NK-92 treated with Interleukin-12 subunit alpha and Interleukin-12 subunit beta, amount 100 ng/mL, for 24 hours (cell line): ENCODE results near the gene PAMR1.
"Not testable (repeated sequence)": the region's sequence is repeated elsewhere in the genome, so short reads cannot be mapped to it uniquely, and the experiment has no call there.

Source experiments
- DNase-seq: peaks from one replicate; lab custom pipeline; 2025; lab: John Stamatoyannopoulos, UW

Gene PAMR1

GRCh38 chr11:35543481-35543880 is 18.1 kb upstream of the PAMR1 start:
- no peak for DNase-seq

DNA sequence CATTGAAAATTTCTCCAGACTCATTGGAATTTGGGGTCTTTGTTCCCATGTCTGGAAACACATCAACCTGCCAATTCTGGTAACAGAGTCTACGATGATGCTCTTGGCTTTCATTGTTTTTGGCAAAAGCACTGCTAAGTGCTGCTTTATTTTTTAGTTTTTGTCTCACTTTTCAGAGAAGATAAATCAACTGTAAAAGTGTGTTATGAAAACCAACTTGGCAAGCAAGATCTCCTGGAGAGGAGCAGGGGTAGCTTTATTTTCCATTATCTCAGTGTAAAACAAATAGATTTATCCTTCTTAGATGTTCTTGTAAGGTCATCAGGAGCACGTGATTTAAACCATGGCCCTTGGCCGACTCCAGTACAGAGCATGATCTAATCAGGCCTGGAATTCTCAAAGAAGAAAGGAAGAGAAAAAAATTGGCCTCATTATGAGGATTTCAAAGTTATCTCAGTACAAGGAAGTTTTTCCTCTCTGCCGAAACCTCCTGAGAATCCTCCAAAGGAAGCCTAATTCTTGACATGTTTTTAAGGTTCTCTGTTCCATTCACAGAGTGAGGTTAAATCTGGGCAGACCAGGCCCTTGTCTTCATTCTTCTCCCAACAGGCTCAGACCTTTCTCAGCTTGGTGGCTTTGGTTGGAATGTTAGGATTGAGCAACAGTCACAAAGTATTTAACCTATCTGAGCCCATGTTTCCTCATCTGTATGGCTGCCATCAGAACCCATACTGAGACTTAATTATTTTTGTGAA is 16.4 kb upstream of the PAMR1 start:
- DNase-seq, result no peak

DNA sequence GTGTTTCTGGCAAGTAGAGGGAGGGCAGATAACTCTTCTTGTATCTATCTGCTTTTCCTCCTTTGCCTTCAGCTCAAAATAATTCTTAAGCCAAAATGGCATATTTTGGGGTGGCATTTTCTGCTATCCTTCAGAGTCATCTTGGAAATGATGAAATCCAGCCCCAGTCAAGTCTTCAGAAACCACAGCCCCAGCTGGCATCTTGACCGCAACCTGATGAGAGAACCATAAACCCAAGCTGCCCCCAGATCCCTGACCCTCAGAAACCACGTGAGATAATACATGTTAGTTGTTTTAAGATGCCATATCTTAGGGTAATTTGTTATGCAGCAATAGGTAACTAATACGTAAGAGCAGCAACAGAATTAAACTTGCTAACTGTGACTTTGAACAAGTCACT is 15.1 kb upstream of the PAMR1 start:
- no peak for DNase-seq

GRCh38 chr11:35539781-35540281 is 14.4 kb upstream of the PAMR1 start:
- no peak for DNase-seq

- DNase-seq, result no peak
Observed at GRCh38 chr11:35539256-35539655, 13.8 kb upstream of the PAMR1 start.

GRCh38 chr11:35536470-35536869 is 11.1 kb upstream of the PAMR1 start:
- no peak for DNase-seq

GRCh38 chr11:35531246-35531645 is 5.8 kb upstream of the PAMR1 start:
- DNase-seq, result no peak

- no peak for DNase-seq
Observed at GRCh38 chr11:35529971-35530495, 4.6 kb upstream of the PAMR1 start.

DNA sequence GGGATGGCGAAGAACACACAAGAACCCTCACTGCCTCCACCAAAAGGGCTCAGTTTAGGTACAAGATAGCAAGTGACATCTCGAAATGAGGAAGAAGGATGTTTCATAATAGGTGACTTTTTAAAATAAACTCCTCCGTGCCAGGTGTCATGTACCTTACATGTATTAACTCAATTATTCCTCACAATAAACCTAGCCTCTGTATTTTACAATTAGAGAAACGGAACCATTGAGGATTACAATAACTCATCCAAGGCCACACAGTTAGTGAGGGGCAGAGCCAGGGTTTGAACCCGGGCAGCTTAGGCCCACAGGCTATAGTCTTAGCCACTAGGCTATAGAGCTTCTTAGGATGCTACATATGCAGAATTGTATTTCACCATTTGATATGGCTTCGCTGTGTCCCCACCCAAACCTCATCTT is 965 bp upstream of the PAMR1 start:
- no peak for DNase-seq

GRCh38 chr11:35524780-35525179 is 636 bp downstream of the PAMR1 start:
- no peak for DNase-seq

- DNase-seq, result no peak
Observed at GRCh38 chr11:35523861-35524260, 1.6 kb downstream of the PAMR1 start.

DNA sequence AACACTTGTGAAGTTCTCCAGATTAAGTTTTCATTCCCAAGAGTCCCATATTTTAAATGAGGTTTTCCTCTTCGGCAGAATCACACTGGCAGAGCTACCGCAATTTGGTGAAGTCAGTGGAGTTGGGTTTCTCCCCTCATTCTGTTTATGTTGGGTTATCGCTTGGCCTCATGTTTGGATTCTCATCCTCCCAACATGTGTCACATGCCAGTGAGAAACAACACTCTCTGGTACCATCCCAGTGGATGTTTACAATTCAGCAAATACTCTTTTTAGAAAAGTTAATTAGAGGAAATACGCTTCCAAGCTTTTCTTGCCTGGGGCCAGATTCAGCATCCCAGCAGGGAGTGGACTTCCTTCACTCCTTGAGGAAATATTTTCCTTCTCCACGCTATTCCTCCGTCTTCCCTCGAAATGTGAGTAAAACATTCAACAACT is 2.1 kb downstream of the PAMR1 start:
- no peak for DNase-seq

DNA sequence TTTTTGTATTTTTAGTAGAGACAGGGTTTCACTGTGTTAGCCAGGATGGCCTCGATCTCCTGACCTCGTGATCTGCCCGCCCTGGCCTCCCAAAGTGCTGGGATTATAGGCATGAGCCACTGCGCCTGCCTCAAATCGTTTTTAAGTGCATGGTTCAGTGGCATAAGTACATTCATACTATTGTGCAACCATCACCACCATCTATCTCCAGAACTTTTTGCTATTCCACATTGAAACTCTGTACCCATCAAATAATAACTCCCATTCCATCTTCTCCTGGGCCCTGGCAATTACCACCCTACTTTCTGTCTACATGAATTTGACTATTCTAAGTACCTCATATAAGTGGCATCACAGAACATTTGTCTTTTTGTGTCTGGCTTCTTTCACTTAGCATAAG is 3.3 kb downstream of the PAMR1 start:
- DNase-seq, result not testable (repeated sequence)

GRCh38 chr11:35520376-35520775 is 5.0 kb downstream of the PAMR1 start:
- no peak for DNase-seq

GRCh38 chr11:35518766-35519165 is 6.7 kb downstream of the PAMR1 start:
- no peak for DNase-seq

GRCh38 chr11:35517481-35517880 is 7.9 kb downstream of the PAMR1 start:
- DNase-seq, result no peak

GRCh38 chr11:35516403-35516802 is 9.0 kb downstream of the PAMR1 start:
- no peak for DNase-seq

DNA sequence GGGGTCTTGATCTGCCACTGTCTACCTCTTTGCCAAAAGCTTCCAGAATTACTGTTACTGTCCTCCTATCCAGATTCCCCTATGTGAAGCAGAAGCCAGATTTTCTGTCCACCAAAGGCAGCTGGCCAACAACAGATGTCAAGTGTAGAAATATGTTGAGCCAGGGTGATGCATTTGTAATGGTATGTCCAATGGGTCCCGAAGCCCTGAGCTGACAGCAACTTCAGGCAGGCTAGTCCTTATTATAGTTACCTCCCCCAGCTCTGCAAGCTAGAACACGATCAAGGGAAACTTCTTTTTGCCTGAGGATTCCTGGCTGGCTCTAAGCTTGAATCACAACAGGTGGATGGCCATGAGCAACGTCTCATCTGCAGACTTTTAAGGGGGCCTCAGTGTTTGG is 10.2 kb downstream of the PAMR1 start:
- DNase-seq, result no peak

GRCh38 chr11:35514481-35514880 is 10.9 kb downstream of the PAMR1 start:
- DNase-seq, result no peak

GRCh38 chr11:35511666-35512065 is 13.8 kb downstream of the PAMR1 start:
- no peak for DNase-seq

DNA sequence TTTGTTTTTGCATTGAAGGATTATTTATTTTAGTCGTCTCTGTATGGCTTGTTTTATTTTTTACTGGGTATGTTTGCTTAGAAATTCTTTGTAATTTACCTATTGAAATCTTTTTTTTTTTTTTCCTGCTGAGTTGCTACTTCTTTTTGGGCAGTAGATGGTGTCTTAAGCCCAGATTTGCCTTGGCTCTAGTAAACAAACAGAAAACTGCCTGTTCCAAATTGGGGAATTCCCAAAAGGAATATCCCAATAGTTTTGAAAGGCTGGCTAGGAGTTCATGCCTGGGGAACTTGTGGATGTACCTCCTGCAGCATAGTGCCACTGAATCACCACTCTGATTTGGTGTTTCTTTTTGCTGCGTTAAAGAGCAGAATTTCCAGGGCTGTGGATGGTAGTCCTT is 17.7 kb downstream of the PAMR1 start:
- no peak for DNase-seq

DNA sequence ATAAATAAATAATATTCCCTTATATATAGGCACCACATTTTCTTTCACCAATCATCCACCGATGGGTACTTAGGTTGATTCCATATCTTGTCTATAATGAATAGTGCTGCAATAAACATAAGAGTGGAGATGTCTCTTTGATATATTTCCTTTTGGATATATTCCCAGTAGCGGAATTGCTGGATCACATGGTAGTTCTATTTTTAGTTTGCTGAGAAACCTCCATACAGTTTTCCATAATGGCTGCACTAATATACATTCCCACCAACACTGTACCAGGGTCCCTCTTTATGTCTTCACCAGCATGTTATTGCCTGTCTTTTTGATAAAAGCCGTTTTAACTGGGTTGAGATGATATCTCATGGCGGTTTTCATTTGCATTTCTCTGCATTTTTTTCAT is 23.6 kb downstream of the PAMR1 start:
- DNase-seq, result no peak

- no peak for DNase-seq
Observed at GRCh38 chr11:35500744-35501143, 24.7 kb downstream of the PAMR1 start.

- DNase-seq, result no peak
Observed at GRCh38 chr11:35496416-35496815, 29.0 kb downstream of the PAMR1 start.
